AG04449 (cell line): ENCODE data around the gene LDB2.

Experiments used
- CTCF ChIA-PET: fragments of 350-600 bp; formaldehyde crosslinking; extraction: SDS; loops from one replicate; lab custom pipeline; 2021; ENCODE audit warnings: antibody characterized with exemption; lab: Yijun Ruan, JAX
- POLR2A ChIA-PET: fragments of 400-600, 350-600 bp; formaldehyde crosslinking; extraction: SDS; loops from one replicate; lab custom pipeline; 2020; ENCODE audit warnings: antibody characterized with exemption, inconsistent platforms; lab: Yijun Ruan, JAX
- DNase-seq: peaks from one replicate; pipeline ENCODE4 v3.0.0-alpha.2; 2010; ENCODE audit warnings: low read depth, low spot score
- H3K4me3 ChIP-seq: 2 replicates; pipeline ENCODE4 v1.5.1; 2011; ENCODE audit warnings: low read depth, mild to moderate bottlenecking, control low read depth, low read length
- CTCF ChIP-seq: IDR thresholded peaks from one replicate; pipeline ENCODE4 v1.5.1; 2011; ENCODE audit warnings: mild to moderate bottlenecking, moderate library complexity, low read length, control low read depth, inconsistent platforms; ENCODE audit not compliant: insufficient read depth; ENCODE audit errors: missing control alignments

Gene LDB2

GRCh38 chr4:16467061-16467460 lies 431.4 kb downstream of the LDB2 start:
- CTCF ChIA-PET: interaction anchor here (0.8 to 1.1 kb wide), 2 partner anchors 9 to 24 kb away, joined by 3 read pairs; no protein-coding TSS in a partner anchor
- no peak overlapping the region for H3K4me3 ChIP-seq
- POLR2A ChIA-PET: no interaction called here
- no peak for DNase-seq
- no peak for TF ChIP-seq CTCF

- CTCF ChIA-PET: interaction anchor here (0.8 to 1.1 kb wide), 2 partner anchors 9 to 23 kb away, joined by 3 read pairs; no protein-coding TSS in a partner anchor
- DNase-seq: no peak
- TF ChIP-seq CTCF: no peak
- no peak overlapping the region for H3K4me3 ChIP-seq
- POLR2A ChIA-PET: no interaction called here
Observed at GRCh38 chr4:16466581-16466980, 431.9 kb downstream of the LDB2 start.

DNA sequence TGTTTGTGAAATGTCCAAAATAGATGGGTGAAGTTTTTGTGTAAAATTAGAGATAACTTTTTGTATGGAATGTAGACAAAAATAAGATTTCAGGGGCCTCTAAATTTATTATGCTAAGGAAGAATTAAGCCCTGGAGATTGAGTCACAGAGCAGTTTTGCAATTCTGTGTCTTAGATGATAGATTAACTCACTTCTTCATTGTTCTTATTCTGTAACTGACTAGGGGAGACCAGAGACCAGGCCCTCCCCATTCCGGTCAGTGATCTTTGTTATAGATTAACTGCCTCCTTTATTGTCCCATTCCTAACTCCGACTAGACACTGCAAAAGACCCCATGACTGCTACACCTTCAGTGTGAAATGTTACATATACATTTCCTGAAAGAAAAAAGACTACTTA lies 433.8 kb downstream of the LDB2 start:
- CTCF ChIA-PET: no interaction called here
- no peak for DNase-seq
- POLR2A ChIA-PET: no interaction called here
- no peak overlapping the region for H3K4me3 ChIP-seq
- no peak for TF ChIP-seq CTCF

- no peak overlapping the region for H3K4me3 ChIP-seq
- TF ChIP-seq CTCF: no peak
- ChIA-PET CTCF (interaction anchor here (1.0 kb wide), 1 partner anchor 19 kb away, joined by 3 read pairs; no protein-coding TSS in a partner anchor), POLR2A (no interaction called here)
- no peak for DNase-seq
Observed at GRCh38 chr4:16462656-16463055, 435.8 kb downstream of the LDB2 start.

DNA sequence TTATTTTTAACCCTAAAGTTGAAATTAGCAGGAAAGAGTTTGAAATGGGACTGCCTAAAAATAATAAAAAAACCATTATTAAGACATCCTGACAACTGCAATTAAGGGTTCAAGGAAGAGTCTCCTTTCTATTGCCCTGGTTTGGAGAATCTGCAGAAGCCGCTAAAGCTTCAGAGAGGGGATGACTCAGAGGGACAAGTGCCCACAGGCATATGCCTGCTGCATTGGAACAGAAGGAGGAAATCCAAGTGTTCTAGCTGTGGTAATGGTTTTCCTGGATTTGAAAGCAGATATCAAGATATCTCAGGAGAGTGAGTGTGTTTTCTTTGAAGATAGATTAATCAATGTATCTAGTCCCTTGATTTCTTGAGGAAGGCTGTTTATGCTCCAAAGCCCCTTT lies 437.1 kb downstream of the LDB2 start:
- no peak for DNase-seq
- no peak for TF ChIP-seq CTCF
- CTCF ChIA-PET: interaction anchor here (1.0 kb wide), 1 partner anchor 986 kb away, joined by 3 read pairs; no protein-coding TSS in a partner anchor
- no peak overlapping the region for H3K4me3 ChIP-seq
- POLR2A ChIA-PET: no interaction called here

DNA sequence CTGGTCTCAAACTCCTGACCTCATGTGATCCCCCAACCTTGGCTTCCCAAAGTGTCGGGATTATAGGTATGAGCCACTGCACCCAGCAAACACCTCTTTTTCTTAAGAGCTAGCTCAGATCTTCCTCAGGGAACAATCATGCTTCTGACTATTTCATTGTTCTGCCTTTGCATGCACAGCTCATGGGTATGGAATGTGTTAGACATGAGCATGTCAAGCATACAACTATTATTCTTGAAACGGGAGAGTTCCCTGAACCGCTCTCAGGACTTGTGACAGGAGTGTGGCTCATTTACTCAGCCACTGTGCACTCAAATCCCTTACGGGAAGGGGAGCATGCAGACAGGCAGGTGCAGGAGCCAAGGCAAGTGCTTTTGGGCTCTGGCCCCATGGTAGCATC lies 440.5 kb downstream of the LDB2 start:
- H3K4me3 ChIP-seq: no peak overlapping the region
- ChIA-PET CTCF (interaction anchor here (1.5 kb wide), 1 partner anchor 15 kb away, joined by 7 read pairs; no protein-coding TSS in a partner anchor), POLR2A (no interaction called here)
- DNase-seq: no peak
- no peak for TF ChIP-seq CTCF
